K562 (cell line): Measurements from ENCODE around the gene RHEBL1. TPM values are rescaled to one million over a fixed set of nuclear protein-coding genes. Genes with fewer than 3 reads are reported as not detected.
A peak's percentile ranks its signal among the peaks of the same experiment; 100 is the strongest.

Experiments
- CBX5 ChIP-seq: IDR thresholded peaks from 2 replicates; pipeline ENCODE4 v1.6.1; 2014; ENCODE audit warnings: low read depth, borderline replicate concordance
- CEBPB ChIP-seq: fragments of 450-650 bp; IDR thresholded peaks from 2 replicates; pipeline ENCODE4 v1.6.1; 2016; ENCODE audit warnings: missing genetic modification characterization, missing compliant biosample characterization
- DACH1 ChIP-seq: fragments of 450-650 bp; IDR thresholded peaks from 2 replicates; pipeline ENCODE4 v1.6.1; 2018; ENCODE audit not compliant: partially characterized antibody
- DNMT1 ChIP-seq: fragments of 450-650 bp; IDR thresholded peaks from 2 replicates; pipeline ENCODE4 v1.6.1; 2016; ENCODE audit warnings: antibody characterized with exemption, mild to moderate bottlenecking
- ERF ChIP-seq: fragments of 450-650 bp; formaldehyde crosslinking; IDR thresholded peaks from 2 replicates; pipeline ENCODE4 v1.4.0; 2020; ENCODE audit warnings: mild to moderate bottlenecking, mixed read lengths
- ILF3 ChIP-seq: fragments of 450-650 bp; IDR thresholded peaks from 2 replicates; pipeline ENCODE4 v1.6.1; 2018; ENCODE audit warnings: antibody characterized with exemption, mild to moderate bottlenecking, moderate library complexity, borderline replicate concordance
- KDM4B ChIP-seq, 2 experiments: fragments of 450-650 bp in 1 of 2; sonication (generic) in 1 of 2; IDR thresholded peaks; 2 replicates each; pipeline ENCODE4 v1.6.1; 2016 to 2017; ENCODE audit warnings: borderline replicate concordance in 2 of 2, antibody characterized with exemption in 1 of 2, low read depth in 1 of 2, mild to moderate bottlenecking in 1 of 2
- NFIC ChIP-seq: fragments of 450-650 bp; IDR thresholded peaks from 2 replicates; pipeline ENCODE4 v1.6.1; 2017; ENCODE audit warnings: mild to moderate bottlenecking, inconsistent platforms
- NFYB ChIP-seq: IDR thresholded peaks from 2 replicates; pipeline ENCODE4 v1.6.1; 2011; ENCODE audit warnings: mild to moderate bottlenecking, moderate library complexity; ENCODE audit not compliant: insufficient read length; ENCODE audit errors: extremely low read depth
- RUNX1 ChIP-seq: sonication (generic); IDR thresholded peaks from 2 replicates; pipeline ENCODE4 v1.6.1; 2016; ENCODE audit warnings: antibody characterized with exemption, low read depth
- SAFB2 ChIP-seq: fragments of 200-400 bp; formaldehyde crosslinking; IDR thresholded peaks from 2 replicates; pipeline ENCODE4 v1.6.1; 2018; ENCODE audit warnings: borderline replicate concordance, low read length, low read depth, moderate library complexity; ENCODE audit not compliant: severe bottlenecking
- ZNF212 ChIP-seq: fragments of 450-650 bp; formaldehyde crosslinking; IDR thresholded peaks from 2 replicates; pipeline ENCODE4 v1.4.0; 2020; ENCODE audit warnings: mild to moderate bottlenecking
- ZNF717 ChIP-seq: fragments of 250-450 bp; sonication (Bioruptor Pico); IDR thresholded peaks from 2 replicates; pipeline ENCODE4 v1.5.0; 2021
- polyA plus RNA-seq, 8 experiments: library from polyadenylated mRNA; depleted of rRNA in 4 of 8; stranded (reverse) in 5 of 8; unstranded in 3 of 8; fragments of >200 nt; fragmentation: Nextera tagmentation in 2 of 8; fragmentation: Illumina TruSeq in 1 of 8; extraction: Ambion mirVana in 2 of 8; extraction: Trizol in 1 of 8; gene quantifications; 2 replicates each; pipeline versions ENCODE4 v1.2.1 to v1.2.3, GENCODE V29; 2011 to 2014; ENCODE audit warnings: inconsistent platforms in 1 of 8, missing spikeins in 1 of 8
- total RNA-seq, 7 experiments: library from RNA; depleted of rRNA in 6 of 7; stranded (reverse); fragments of >200 nt in 6 of 7; fragmentation: Illumina TruSeq in 2 of 7; extraction: Trizol in 2 of 7; gene quantifications; 2 replicates each; pipeline versions ENCODE4 v1.2.1 to v1.2.3, GENCODE V29; 2011 to 2021; ENCODE audit warnings: low replicate concordance in 1 of 7
- TF ChIP-seq, protein P1 (sequence below): fragments of 250-450 bp; sonication (Bioruptor Pico); IDR thresholded peaks from 2 replicates; pipeline ENCODE4 v1.8.0; 2021; ENCODE audit warnings: moderate library complexity, mild to moderate bottlenecking, inconsistent platforms
- TF ChIP-seq, protein P2 (sequence below): sonication (generic); formaldehyde crosslinking; IDR thresholded peaks from 2 replicates; pipeline ENCODE4 v1.8.0; 2022; ENCODE audit warnings: mild to moderate bottlenecking, missing genetic modification reagents
- TF ChIP-seq, protein P3 (sequence below): IDR thresholded peaks from 2 replicates; pipeline ENCODE4 v1.6.1; 2012; ENCODE audit warnings: low read depth, low read length, improper control_type of control experiment, borderline replicate concordance
- TF ChIP-seq, protein P4 (sequence below): sonication (generic); formaldehyde crosslinking; IDR thresholded peaks from 2 replicates; pipeline ENCODE4 v1.8.1; 2023; ENCODE audit warnings: mild to moderate bottlenecking, missing genetic modification reagents
- TF ChIP-seq, protein P5 (sequence below): fragments of 250-450 bp; sonication (Bioruptor Pico); IDR thresholded peaks from 2 replicates; pipeline ENCODE4 v1.5.0; 2021; ENCODE audit warnings: mild to moderate bottlenecking, borderline replicate concordance

RHEBL1 gene
- total and polyA plus RNA-seq, 9 of the 15 experiments (the other 6 are each of a cell fraction or from before 2014, with no cell fraction given), result 4.3 to 36.1 (median 8.2) TPM

DNA sequence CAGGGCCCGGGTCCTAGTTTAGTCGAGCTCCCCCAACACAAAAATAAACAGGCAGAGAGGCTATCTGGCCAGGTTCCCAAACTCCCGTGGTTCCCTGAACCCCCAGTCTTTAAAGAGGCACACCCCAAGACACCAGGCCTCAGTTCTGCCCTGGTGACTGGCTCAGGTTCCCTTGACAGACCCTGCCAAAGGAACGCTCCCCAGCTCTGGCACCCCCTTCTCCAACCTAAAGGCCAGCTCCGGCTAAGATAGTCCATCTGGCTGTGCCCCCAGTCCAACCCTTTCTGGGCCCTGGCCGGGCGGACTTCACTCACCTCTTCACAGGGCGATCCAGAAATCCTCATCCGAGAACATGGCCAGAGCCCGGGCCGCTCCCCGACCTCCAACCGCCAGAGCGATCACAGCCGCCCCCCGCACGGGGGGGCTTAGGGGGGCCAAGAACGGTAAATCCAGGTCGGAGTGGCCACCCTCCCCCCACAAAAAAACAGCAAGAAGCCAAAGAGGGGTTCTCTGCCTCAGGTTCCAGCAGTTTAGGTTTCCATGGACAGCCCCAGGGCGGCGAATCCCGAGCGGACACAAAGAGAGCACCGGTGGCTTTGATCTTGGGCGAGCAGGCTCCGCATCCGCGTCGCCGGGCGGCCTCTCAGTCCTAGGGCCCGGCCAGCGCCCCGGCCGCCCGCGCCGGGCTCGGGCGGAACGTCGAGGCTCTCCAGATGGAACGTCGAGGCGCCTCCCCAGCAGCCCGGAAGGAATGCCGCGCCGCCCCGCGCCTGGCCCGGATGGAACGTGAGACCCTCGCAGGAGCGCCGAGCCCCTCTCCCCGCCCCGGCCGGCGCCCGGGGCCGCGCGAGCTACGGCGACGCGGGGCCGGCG lies 10.2 kb downstream of the RHEBL1 start (continued):
- TF ChIP-seq DNMT1 (no peak), CEBPB (tag) (no peak), SAFB2 (no peak), RUNX1 (no peak), ZNF717 (CRISPR knock-in tag) (no peak), CBX5 (no peak), NFIC (0 out of 2 replicates have a peak, but pooled peaks have one; percentile 20), ZNF212 (CRISPR knock-in tag) (no peak), NFYB (no peak), ERF (CRISPR knock-in tag) (no peak), KDM4B (IDR thresholded peaks at IDR 0.05; ENCODE audit: borderline replicate concordance in 2 of 2, low read depth in 1 of 2) (no peak), DACH1 (no peak), ILF3 (no peak)
- TF ChIP-seq, protein P1, sequence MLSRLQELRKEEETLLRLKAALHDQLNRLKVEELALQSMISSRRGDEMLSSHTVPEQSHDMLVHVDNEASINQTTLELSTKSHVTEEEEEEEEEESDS, result no peak
- TF ChIP-seq, protein P2, sequence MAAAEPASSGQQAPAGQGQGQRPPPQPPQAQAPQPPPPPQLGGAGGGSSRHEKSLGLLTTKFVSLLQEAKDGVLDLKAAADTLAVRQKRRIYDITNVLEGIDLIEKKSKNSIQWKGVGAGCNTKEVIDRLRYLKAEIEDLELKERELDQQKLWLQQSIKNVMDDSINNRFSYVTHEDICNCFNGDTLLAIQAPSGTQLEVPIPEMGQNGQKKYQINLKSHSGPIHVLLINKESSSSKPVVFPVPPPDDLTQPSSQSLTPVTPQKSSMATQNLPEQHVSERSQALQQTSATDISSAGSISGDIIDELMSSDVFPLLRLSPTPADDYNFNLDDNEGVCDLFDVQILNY (CRISPR knock-in tag), result no peak
- TF ChIP-seq, protein P3, sequence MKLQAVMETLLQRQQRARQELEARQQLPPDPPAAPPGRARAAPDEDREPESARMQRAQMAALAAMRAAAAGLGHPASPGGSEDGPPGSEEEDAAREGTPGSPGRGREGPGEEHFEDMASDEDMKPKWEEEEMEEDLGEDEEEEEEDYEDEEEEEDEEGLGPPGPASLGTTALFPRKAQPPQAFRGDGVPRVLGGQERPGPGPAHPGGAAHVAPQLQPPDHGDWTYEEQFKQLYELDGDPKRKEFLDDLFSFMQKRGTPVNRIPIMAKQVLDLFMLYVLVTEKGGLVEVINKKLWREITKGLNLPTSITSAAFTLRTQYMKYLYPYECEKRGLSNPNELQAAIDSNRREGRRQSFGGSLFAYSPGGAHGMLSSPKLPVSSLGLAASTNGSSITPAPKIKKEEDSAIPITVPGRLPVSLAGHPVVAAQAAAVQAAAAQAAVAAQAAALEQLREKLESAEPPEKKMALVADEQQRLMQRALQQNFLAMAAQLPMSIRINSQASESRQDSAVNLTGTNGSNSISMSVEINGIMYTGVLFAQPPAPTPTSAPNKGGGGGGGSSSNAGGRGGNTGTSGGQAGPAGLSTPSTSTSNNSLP, result no peak
- TF ChIP-seq, protein P4, sequence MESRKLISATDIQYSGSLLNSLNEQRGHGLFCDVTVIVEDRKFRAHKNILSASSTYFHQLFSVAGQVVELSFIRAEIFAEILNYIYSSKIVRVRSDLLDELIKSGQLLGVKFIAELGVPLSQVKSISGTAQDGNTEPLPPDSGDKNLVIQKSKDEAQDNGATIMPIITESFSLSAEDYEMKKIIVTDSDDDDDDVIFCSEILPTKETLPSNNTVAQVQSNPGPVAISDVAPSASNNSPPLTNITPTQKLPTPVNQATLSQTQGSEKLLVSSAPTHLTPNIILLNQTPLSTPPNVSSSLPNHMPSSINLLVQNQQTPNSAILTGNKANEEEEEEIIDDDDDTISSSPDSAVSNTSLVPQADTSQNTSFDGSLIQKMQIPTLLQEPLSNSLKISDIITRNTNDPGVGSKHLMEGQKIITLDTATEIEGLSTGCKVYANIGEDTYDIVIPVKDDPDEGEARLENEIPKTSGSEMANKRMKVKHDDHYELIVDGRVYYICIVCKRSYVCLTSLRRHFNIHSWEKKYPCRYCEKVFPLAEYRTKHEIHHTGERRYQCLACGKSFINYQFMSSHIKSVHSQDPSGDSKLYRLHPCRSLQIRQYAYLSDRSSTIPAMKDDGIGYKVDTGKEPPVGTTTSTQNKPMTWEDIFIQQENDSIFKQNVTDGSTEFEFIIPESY (CRISPR knock-in tag), result peak; percentile 24; the same call in 1 of the 2 replicates
- TF ChIP-seq, protein P5, sequence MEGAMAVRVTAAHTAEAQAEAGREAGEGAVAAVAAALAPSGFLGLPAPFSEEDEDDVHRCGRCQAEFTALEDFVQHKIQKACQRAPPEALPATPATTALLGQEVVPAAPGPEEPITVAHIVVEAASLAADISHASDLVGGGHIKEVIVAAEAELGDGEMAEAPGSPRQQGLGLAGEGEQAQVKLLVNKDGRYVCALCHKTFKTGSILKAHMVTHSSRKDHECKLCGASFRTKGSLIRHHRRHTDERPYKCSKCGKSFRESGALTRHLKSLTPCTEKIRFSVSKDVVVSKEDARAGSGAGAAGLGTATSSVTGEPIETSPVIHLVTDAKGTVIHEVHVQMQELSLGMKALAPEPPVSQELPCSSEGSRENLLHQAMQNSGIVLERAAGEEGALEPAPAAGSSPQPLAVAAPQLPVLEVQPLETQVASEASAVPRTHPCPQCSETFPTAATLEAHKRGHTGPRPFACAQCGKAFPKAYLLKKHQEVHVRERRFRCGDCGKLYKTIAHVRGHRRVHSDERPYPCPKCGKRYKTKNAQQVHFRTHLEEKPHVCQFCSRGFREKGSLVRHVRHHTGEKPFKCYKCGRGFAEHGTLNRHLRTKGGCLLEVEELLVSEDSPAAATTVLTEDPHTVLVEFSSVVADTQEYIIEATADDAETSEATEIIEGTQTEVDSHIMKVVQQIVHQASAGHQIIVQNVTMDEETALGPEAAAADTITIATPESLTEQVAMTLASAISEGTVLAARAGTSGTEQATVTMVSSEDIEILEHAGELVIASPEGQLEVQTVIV, result no peak
